Osteoblast (primary cell): ENCODE measurements around the gene BCL2L11. TPM values are rescaled to one million over a fixed set of nuclear protein-coding genes. Genes with fewer than 3 reads are reported as not detected.

Experiments
- DNase-seq: peaks from one replicate; pipeline ENCODE4 v3.0.0; 2011; ENCODE audit warnings: low spot score, mixed read lengths; ENCODE audit not compliant: insufficient read length; ENCODE audit errors: missing footprints
- H2AFZ ChIP-seq: 2 replicates; pipeline ENCODE4 v1.6.0; 2011; ENCODE audit warnings: mild to moderate bottlenecking, low read length
- H3K27ac ChIP-seq: 2 replicates; pipeline ENCODE4 v1.5.1; 2011; ENCODE audit warnings: mild to moderate bottlenecking, low read depth, low read length, moderate library complexity
- H3K27me3 ChIP-seq: 2 replicates; pipeline ENCODE4 v1.6.0; 2012; ENCODE audit warnings: mild to moderate bottlenecking, control low read depth, inconsistent platforms, low read length, moderate library complexity; ENCODE audit not compliant: insufficient read depth
- H3K36me3 ChIP-seq: 2 replicates; pipeline ENCODE4 v1.5.1; 2011; ENCODE audit warnings: mild to moderate bottlenecking, low read length, control low read depth, moderate library complexity; ENCODE audit not compliant: insufficient read depth
- H3K4me1 ChIP-seq: 2 replicates; pipeline ENCODE4 v1.5.1; 2011; ENCODE audit warnings: mild to moderate bottlenecking, low read length, control low read depth, moderate library complexity; ENCODE audit not compliant: insufficient read depth
- H3K4me2 ChIP-seq: 2 replicates; pipeline ENCODE4 v1.6.0; 2011; ENCODE audit warnings: mild to moderate bottlenecking, low read length; ENCODE audit not compliant: insufficient read depth
- H3K4me3 ChIP-seq: fragments of 200-600 bp; sonication (generic); 3 replicates; pipeline ENCODE4 v1.5.1; 2012; ENCODE audit warnings: mild to moderate bottlenecking, low read length, inconsistent platforms; ENCODE audit not compliant: insufficient read depth
- H3K79me2 ChIP-seq: 2 replicates; pipeline ENCODE4 v1.6.0; 2012; ENCODE audit warnings: mild to moderate bottlenecking, low read length, control low read depth, inconsistent platforms; ENCODE audit not compliant: insufficient read depth
- H3K9me3 ChIP-seq: 2 replicates; pipeline ENCODE4 v1.5.1; 2011; ENCODE audit warnings: low read depth, low read length, control low read depth
- H4K20me1 ChIP-seq: 2 replicates; pipeline ENCODE4 v1.6.0; 2012; ENCODE audit warnings: mild to moderate bottlenecking, low read length, control low read depth; ENCODE audit not compliant: insufficient read depth
- CTCF ChIP-seq: IDR thresholded peaks from 2 replicates; pipeline ENCODE4 v1.5.1; 2011; ENCODE audit warnings: mild to moderate bottlenecking, low read depth, low read length, moderate library complexity; ENCODE audit errors: extremely low read depth
- total RNA-seq: library from RNA; depleted of rRNA; stranded (reverse); fragments of >200 nt; gene quantifications from 2 replicates; pipeline ENCODE4 v1.2.3, GENCODE V29; 2012

The BCL2L11 gene
- total RNA-seq, 1 donor, result 8.0 TPM

- no peak for DNase-seq
- Histone ChIP-seq H3K9me3 (no peaks in the 10 kb centered on the region), H3K4me3 (no peak overlapping the region), H3K4me1 (peaks cover 15% of the 10 kb centered on the region), H3K4me2 (no peak overlapping the region), H2AFZ (no peak overlapping the region), H3K27me3 (no peaks in the 10 kb centered on the region), H3K36me3 (no peaks in the 10 kb centered on the region), H3K79me2 (no peaks in the 10 kb centered on the region), H3K27ac (no peak overlapping the region), H4K20me1 (peaks cover 2% of the 10 kb centered on the region)
- TF ChIP-seq CTCF, result no peak
Observed at GRCh38 chr2:111205774-111206173, 85.1 kb downstream of the BCL2L11 start.

GRCh38 chr2:111207851-111208250, 87.1 kb downstream of the BCL2L11 start:
- Histone ChIP-seq H2AFZ (no peak overlapping the region), H3K4me2 (no peak overlapping the region), H3K9me3 (no peaks in the 10 kb centered on the region), H3K27ac (no peak overlapping the region), H3K27me3 (no peaks in the 10 kb centered on the region), H3K4me3 (no peak overlapping the region), H3K4me1 (peaks cover 11% of the 10 kb centered on the region), H3K79me2 (no peaks in the 10 kb centered on the region), H3K36me3 (no peaks in the 10 kb centered on the region), H4K20me1 (no peaks in the 10 kb centered on the region)
- DNase-seq, result no peak
- no peak for TF ChIP-seq CTCF

- DNase-seq, result no peak
- Histone ChIP-seq H3K4me3 (no peak overlapping the region), H3K9me3 (no peaks in the 10 kb centered on the region), H3K4me2 (no peak overlapping the region), H3K4me1 (peaks cover 8% of the 10 kb centered on the region), H3K27me3 (no peaks in the 10 kb centered on the region), H3K27ac (no peak overlapping the region), H4K20me1 (no peaks in the 10 kb centered on the region), H2AFZ (no peak overlapping the region), H3K79me2 (no peaks in the 10 kb centered on the region), H3K36me3 (no peaks in the 10 kb centered on the region)
- no peak for TF ChIP-seq CTCF
Observed at GRCh38 chr2:111208639-111209038, 87.9 kb downstream of the BCL2L11 start.

GRCh38 chr2:111209045-111209514, 88.4 kb downstream of the BCL2L11 start:
- no peaks in the 10 kb centered on the region for H3K36me3 ChIP-seq
- H3K4me3 ChIP-seq, result no peak overlapping the region
- no peak for TF ChIP-seq CTCF
- no peaks in the 10 kb centered on the region for H3K9me3 ChIP-seq
- no peaks in the 10 kb centered on the region for H3K79me2 ChIP-seq
- H2AFZ ChIP-seq, result no peak overlapping the region
- no peaks in the 10 kb centered on the region for H3K27me3 ChIP-seq
- H3K4me1 ChIP-seq, result peaks cover 8% of the 10 kb centered on the region
- H3K27ac ChIP-seq, result no peak overlapping the region
- DNase-seq, result peak; percentile 73
- H4K20me1 ChIP-seq, result no peaks in the 10 kb centered on the region
- no peak overlapping the region for H3K4me2 ChIP-seq
